GM19452 (cell line): Measurements from ENCODE around the gene ROCK2.

Experiments
- ATAC-seq: cut with Tn5 transposase; IDR thresholded peaks from one replicate; pipeline ENCODE4 v1.9.1; 2021; ENCODE audit not compliant: unreplicated experiment

ROCK2 gene

DNA sequence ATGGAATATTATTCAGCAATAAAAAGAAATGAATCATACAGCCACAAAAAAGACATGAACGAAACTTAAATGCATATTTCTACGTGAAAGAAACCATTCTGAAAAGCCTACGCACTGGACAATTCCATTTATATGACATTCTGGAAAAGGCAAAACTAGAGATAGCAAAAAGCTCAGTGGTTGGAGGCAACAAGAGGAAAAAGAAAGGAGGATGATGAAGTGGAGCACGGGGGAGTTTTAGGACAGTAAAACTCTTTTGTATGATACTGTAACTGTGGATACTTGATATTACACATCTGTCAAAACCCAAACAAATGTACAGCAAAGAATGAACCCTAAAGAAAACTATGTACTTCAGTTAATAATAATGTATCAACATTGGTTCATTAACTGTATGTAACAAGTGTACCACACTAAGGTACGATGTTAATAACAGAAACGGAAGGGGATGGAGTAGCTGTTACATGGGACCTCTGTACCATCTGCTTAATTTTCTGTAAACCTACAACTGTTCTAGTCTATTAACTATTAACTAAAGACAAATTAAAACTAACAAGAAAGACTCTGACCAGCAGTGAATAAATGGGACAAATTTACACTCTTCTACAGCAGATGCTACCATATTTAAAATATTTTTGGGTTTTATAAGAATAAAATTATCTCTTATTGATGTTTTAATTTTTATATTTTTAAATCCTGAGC, 31.5 kb downstream of the ROCK2 start:
- ATAC-seq = no peak

- no peak for ATAC-seq
Observed at GRCh38 chr2:11311543-11311942, 32.9 kb downstream of the ROCK2 start.

GRCh38 chr2:11310212-11310611, 34.2 kb downstream of the ROCK2 start:
- no peak for ATAC-seq

DNA sequence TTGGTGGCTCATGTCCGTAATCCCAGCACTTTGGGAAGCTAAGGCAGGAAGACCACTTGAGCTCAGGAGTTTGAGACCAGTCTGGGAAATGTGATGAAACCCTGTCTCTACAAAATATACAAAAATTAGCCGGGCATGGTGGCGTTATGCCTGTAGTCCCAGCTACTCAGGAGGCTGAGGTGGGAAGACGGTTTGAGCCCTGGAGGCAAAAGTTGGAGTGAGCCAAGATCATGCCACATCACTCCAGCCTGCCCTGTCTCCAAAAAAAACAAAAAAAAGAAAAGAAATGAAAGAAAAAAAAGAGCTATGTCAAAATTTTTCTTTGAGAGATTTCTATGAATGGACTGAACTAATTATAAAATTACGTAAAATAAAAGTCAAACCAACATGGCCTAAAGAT, 34.7 kb downstream of the ROCK2 start:
- no peak for ATAC-seq

DNA sequence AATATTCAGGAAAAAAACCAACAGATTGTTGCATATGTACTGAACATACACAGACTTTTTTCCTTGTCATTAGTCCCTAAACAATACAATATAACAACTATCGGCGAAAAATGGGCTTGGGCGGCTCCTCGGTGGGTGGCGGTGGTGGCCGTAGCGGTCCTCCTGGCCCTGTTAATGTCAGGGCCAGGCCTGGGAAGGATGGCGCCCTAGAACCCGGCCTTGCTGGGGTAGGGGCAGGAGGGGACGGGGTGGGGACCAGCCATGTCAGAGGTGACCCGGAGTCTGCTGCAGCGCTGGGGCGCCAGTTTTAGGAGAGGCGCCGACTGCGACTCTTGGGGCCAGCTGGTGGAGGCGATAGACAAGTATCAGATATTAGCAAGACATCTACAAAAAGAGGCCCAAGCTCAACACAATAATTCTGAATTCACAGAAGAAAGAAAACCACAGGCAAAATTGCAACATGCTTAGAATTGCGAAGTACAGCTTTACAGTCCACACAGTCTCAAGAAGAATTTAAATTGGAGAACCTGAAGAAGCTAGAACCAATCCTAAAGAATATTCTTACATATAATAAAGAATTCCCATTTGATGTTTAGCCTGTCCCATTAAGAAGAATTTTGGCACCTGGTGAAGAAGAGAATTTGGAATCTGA, 36.5 kb downstream of the ROCK2 start:
- ATAC-seq = no peak

DNA sequence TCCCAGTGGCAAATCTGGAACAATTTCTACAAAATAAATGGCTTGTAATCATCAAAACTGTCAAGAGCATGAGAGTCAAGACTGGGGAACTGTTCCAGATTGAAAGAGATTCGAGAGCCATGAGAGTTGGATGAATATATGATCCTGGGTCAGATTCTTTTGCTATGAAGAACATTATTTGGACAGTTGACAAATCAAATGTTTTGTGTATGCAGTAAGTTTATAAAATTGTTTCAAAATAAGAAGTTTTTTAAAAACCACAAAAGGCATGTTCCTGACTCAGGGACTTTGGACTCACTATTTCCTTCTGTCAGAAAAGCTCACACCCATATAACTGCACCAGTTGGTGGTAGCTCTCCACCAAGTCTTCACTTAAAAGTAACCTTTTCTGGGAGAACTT, 38.5 kb downstream of the ROCK2 start:
- ATAC-seq = no peak

DNA sequence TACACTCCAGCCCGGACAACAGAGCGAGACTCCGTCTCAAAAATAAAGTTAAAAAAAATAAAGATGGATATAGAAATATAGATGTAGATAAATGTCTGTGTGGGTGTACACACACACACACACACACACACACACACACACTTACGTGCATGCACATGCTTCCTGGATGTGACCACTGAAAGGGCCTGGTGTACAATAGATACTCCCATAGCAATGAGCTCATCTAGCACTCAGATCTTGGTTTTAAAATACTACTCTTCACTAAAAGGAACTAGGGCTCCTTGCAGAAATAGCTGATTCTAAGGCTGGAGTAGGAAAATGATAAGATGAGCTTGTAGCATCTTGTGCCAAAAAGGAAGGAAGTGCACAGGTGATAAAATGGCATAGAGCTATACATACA, 39.1 kb downstream of the ROCK2 start:
- no peak for ATAC-seq

- ATAC-seq = no peak
Observed at GRCh38 chr2:11304476-11304875, 40.0 kb downstream of the ROCK2 start.

DNA sequence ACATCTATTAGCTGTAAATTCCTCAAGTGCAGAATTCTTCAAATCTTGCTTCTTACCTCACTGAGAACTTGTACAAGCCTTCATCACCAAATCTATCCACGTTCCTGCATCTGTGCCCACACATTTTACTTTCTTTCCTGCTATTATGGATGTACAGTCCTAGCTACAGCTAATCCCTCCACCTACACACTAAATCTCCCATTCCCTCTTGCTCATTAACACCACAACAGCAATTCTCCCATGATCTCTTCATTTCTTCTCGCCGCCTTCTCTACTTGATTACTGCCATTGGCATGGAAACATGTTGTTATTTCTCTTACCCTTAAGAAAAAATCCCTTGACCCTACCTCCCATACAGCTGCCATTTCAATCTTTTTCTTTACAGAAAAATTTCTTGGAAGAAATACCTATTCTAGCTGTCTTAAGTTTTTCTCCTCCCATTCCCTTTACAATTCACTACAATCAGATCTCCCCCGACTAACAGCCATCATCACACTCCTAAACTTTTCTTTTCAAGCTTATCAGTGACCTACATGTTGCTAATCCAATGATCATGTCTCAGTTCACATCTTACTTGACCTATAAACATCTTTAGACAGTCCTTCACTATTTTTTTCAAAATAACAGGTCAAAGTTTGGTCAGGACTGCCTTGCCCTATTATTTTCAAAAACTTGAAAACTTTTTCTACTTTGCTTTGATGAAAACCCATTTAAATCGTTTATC, 41.0 kb downstream of the ROCK2 start:
- no peak for ATAC-seq

GRCh38 chr2:11299439-11299838, 45.0 kb downstream of the ROCK2 start:
- ATAC-seq = no peak

- ATAC-seq = no peak
Observed at GRCh38 chr2:11298592-11298991, 45.8 kb downstream of the ROCK2 start.

- ATAC-seq = no peak
Observed at GRCh38 chr2:11296401-11296800, 48.0 kb downstream of the ROCK2 start.

DNA sequence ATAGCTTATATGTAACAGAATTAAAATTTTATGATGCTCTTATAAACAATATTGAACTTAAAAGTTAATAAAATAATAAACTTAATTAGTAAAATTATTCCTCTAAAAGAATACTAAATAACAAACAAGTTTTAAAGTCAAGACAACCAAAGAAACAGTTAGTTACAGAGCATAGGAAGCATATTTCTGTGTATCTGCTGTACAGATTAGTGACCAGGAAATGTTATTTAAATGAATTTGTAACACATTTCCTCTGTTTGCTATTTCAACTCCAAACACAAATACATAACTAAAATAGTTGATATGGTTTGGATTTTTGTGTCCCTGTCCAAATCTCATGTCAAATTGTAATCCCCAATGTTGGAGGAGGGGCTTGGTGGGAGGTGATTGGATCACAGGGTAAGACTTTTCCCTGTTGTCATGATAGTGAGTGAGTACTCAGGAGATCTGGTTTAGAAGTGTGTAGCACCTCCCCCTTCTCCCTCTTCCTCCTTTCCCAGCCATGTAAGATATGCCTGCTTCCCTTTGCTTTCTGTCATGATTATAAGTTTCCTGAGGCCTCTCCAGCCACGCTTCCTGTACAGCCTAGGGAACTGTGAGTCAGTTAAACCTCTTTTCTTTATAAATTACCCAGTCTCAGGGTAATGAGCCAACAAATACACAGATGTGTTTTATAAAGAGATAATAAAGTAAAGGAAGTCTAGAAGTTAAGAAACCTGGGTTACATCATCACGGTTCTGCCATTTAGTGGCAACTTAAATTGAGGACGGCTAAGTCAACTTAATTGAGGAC, 51.8 kb downstream of the ROCK2 start:
- ATAC-seq = no peak

- ATAC-seq = no peak
Observed at GRCh38 chr2:11290713-11291112, 53.7 kb downstream of the ROCK2 start.

DNA sequence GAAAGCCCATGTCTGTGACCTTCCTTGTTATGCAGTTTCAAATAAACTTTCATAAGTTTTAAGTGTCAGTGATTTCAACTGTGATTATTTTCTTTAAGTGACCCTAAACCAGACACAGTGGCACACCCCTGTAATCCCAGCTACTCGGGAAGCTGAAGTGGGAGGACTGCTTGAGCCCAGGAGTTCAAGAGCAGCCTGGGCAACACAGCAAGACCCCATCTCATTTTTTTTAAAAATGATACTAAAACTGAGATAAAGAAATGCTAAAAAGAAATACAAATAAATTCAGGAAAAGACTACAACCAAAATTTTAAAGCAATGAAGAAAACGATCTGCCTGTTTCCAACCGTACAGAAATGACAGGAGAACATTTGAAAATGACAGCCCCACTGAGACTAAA, 54.2 kb downstream of the ROCK2 start:
- no peak for ATAC-seq

- no peak for ATAC-seq
Observed at GRCh38 chr2:11288431-11288830, 56.0 kb downstream of the ROCK2 start.

GRCh38 chr2:11286749-11287148, 57.7 kb downstream of the ROCK2 start:
- ATAC-seq = no peak

- ATAC-seq = no peak
Observed at GRCh38 chr2:11286323-11286722, 58.1 kb downstream of the ROCK2 start.

- ATAC-seq = no peak
Observed at GRCh38 chr2:11285499-11285898, 58.9 kb downstream of the ROCK2 start.

GRCh38 chr2:11281186-11281585, 63.2 kb downstream of the ROCK2 start:
- no peak for ATAC-seq

GRCh38 chr2:11280713-11281112, 63.7 kb downstream of the ROCK2 start:
- ATAC-seq = no peak
